Measurements from ENCODE around the gene USP6NL. TPM values are rescaled to one million over a fixed set of nuclear protein-coding genes. Genes with fewer than 3 reads are reported as not detected.

The USP6NL gene
- total RNA-seq, 1 experiment from 2014 or later = 24.6 TPM

- ChIA-PET RAD21 (ENCODE audit: low non-redundant PET in 1 of 2, low total read pairs in 2 of 2, uncharacterized antibody in 2 of 2, unreplicated experiment in 2 of 2) (no interaction called here), CTCF (no interaction called here), POLR2A (no interaction called here)
- intact Hi-C loops (cut with micrococcal nuclease) = no loop called here
- no peak for TF ChIP-seq SRF (IDR thresholded peaks at IDR 0.05; ENCODE audit: low read depth)
- no peak for TF ChIP-seq ZNF274 (IDR thresholded peaks at IDR 0.05; ENCODE audit: low read depth, low read length)
- TF ChIP-seq, protein P1, sequence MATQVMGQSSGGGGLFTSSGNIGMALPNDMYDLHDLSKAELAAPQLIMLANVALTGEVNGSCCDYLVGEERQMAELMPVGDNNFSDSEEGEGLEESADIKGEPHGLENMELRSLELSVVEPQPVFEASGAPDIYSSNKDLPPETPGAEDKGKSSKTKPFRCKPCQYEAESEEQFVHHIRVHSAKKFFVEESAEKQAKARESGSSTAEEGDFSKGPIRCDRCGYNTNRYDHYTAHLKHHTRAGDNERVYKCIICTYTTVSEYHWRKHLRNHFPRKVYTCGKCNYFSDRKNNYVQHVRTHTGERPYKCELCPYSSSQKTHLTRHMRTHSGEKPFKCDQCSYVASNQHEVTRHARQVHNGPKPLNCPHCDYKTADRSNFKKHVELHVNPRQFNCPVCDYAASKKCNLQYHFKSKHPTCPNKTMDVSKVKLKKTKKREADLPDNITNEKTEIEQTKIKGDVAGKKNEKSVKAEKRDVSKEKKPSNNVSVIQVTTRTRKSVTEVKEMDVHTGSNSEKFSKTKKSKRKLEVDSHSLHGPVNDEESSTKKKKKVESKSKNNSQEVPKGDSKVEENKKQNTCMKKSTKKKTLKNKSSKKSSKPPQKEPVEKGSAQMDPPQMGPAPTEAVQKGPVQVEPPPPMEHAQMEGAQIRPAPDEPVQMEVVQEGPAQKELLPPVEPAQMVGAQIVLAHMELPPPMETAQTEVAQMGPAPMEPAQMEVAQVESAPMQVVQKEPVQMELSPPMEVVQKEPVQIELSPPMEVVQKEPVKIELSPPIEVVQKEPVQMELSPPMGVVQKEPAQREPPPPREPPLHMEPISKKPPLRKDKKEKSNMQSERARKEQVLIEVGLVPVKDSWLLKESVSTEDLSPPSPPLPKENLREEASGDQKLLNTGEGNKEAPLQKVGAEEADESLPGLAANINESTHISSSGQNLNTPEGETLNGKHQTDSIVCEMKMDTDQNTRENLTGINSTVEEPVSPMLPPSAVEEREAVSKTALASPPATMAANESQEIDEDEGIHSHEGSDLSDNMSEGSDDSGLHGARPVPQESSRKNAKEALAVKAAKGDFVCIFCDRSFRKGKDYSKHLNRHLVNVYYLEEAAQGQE (IDR thresholded peaks at IDR 0.05; ENCODE audit: low read depth) = no peak
- TF ChIP-seq RAD21 (IDR thresholded peaks at IDR 0.05; ENCODE audit: low read depth) = no peak
- TF ChIP-seq, protein P2, sequence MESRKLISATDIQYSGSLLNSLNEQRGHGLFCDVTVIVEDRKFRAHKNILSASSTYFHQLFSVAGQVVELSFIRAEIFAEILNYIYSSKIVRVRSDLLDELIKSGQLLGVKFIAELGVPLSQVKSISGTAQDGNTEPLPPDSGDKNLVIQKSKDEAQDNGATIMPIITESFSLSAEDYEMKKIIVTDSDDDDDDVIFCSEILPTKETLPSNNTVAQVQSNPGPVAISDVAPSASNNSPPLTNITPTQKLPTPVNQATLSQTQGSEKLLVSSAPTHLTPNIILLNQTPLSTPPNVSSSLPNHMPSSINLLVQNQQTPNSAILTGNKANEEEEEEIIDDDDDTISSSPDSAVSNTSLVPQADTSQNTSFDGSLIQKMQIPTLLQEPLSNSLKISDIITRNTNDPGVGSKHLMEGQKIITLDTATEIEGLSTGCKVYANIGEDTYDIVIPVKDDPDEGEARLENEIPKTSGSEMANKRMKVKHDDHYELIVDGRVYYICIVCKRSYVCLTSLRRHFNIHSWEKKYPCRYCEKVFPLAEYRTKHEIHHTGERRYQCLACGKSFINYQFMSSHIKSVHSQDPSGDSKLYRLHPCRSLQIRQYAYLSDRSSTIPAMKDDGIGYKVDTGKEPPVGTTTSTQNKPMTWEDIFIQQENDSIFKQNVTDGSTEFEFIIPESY (IDR thresholded peaks at IDR 0.05; ENCODE audit: extremely low read depth, insufficient replicate concordance, low read length) = no peak
- no peak for TF ChIP-seq POLR2A (IDR thresholded peaks at IDR 0.05; ENCODE audit: borderline replicate concordance, extremely low read depth, insufficient read depth, insufficient read length)
- no peak for TF ChIP-seq POLR2AphosphoS5 (IDR thresholded peaks at IDR 0.05; ENCODE audit: low read depth, low read length)
- TF ChIP-seq, protein P3, sequence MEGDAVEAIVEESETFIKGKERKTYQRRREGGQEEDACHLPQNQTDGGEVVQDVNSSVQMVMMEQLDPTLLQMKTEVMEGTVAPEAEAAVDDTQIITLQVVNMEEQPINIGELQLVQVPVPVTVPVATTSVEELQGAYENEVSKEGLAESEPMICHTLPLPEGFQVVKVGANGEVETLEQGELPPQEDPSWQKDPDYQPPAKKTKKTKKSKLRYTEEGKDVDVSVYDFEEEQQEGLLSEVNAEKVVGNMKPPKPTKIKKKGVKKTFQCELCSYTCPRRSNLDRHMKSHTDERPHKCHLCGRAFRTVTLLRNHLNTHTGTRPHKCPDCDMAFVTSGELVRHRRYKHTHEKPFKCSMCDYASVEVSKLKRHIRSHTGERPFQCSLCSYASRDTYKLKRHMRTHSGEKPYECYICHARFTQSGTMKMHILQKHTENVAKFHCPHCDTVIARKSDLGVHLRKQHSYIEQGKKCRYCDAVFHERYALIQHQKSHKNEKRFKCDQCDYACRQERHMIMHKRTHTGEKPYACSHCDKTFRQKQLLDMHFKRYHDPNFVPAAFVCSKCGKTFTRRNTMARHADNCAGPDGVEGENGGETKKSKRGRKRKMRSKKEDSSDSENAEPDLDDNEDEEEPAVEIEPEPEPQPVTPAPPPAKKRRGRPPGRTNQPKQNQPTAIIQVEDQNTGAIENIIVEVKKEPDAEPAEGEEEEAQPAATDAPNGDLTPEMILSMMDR (IDR thresholded peaks at IDR 0.05 in 2 of 3, conservative IDR thresholded peaks at IDR 0.05 in 1 of 3; ENCODE audit: borderline replicate concordance in 1 of 3, insufficient read depth in 1 of 3, low read depth in 2 of 3, low read length in 2 of 3) = no peak
- TF ChIP-seq, protein P4, sequence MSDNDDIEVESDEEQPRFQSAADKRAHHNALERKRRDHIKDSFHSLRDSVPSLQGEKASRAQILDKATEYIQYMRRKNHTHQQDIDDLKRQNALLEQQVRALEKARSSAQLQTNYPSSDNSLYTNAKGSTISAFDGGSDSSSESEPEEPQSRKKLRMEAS (IDR thresholded peaks at IDR 0.05) = no peak
- no peak for TF ChIP-seq TCF7L2 (IDR thresholded peaks at IDR 0.05; ENCODE audit: borderline replicate concordance, extremely low read depth, insufficient read depth, insufficient read length)
- Histone ChIP-seq H3K79me2 (ENCODE audit: insufficient read depth, low read length) (peaks cover 82% of the 10 kb centered on the region), H3K9me3 (ENCODE audit: control insufficient read depth in 1 of 2, insufficient read depth in 1 of 2, low read depth in 1 of 2, low read length in 2 of 2) (no peaks in the 10 kb centered on the region), H3K4me3 (replicated peaks in 1 of 2; ENCODE audit: low read depth in 1 of 2, low read length in 2 of 2) (no peak overlapping the region), H2AFZ (ENCODE audit: low read depth, low read length, poor library complexity, severe bottlenecking) (no peak overlapping the region), H3K9ac (ENCODE audit: low read length) (no peak overlapping the region), H3K27me3 (ENCODE audit: insufficient read depth, low read length) (no peaks in the 10 kb centered on the region), H3K4me2 (ENCODE audit: low read length) (no peak overlapping the region), H3K27ac (ENCODE audit: low read depth, low read length) (no peak overlapping the region), H3K9me2 (ENCODE audit: insufficient read depth) (no peaks in the 10 kb centered on the region), H3K36me3 (ENCODE audit: control insufficient read depth in 1 of 2, insufficient read depth in 2 of 2, low read length in 2 of 2) (no peaks in the 10 kb centered on the region), H4K20me1 (ENCODE audit: insufficient read depth) (no peaks in the 10 kb centered on the region), H3K4me1 (ENCODE audit: control insufficient read depth in 1 of 2, insufficient read depth in 2 of 2, low read length in 2 of 2) (peaks cover 21 to 35% of the 10 kb centered on the region in 2 experiments)
- no peak for DNase-seq (ENCODE audit: low read depth, low spot score)
- no peak for ATAC-seq
- no TSS peak for BruUV-seq (replicated peaks)
Observed at GRCh38 chr10:11536228-11536627, 75.2 kb downstream of the USP6NL start.
